SK-N-SH (cell line): ENCODE data around the gene FERMT2. TPM values are rescaled to one million over a fixed set of nuclear protein-coding genes. Genes with fewer than 3 reads are reported as not detected.

ENCODE experiments used
- CTCF ChIA-PET: fragments of 300-600, 350-600 bp; formaldehyde crosslinking; extraction: SDS; loops from one replicate; lab custom pipeline; 2021; lab: Yijun Ruan, JAX
- POLR2A ChIA-PET: fragments of 350-600 bp; sonication (Branson Sonifier 250); formaldehyde crosslinking; extraction: SDS; loops from one replicate; lab custom pipeline; 2020; ENCODE audit warnings: antibody characterized with exemption, inconsistent platforms; lab: Yijun Ruan, JAX
- DNase-seq: peaks from one replicate; pipeline ENCODE4 v3.0.0; 2012
- H2AFZ ChIP-seq: fragments of 200-600 bp; sonication (generic); 2 replicates; pipeline ENCODE4 v1.8.1; 2016; ENCODE audit warnings: antibody characterized with exemption, mild to moderate bottlenecking, low read depth
- H3F3A ChIP-seq: fragments of 200-600 bp; sonication (generic); replicated peaks from 2 replicates; pipeline ENCODE3; 2016; ENCODE audit warnings: antibody characterized with exemption, mild to moderate bottlenecking; ENCODE audit not compliant: insufficient read depth
- H3K27ac ChIP-seq, 2 experiments: fragments of 200-500 bp in 1 of 2; fragments of 200-600 bp in 1 of 2; sonication (Bioruptor generic) in 1 of 2; sonication (generic), shearing (Covaris generic) in 1 of 2; 2 replicates each; pipeline versions ENCODE4 v1.5.1 to v1.6.1; 2014 to 2016; ENCODE audit warnings: low read depth in 2 of 2, inconsistent platforms in 1 of 2, low read length in 1 of 2, mild to moderate bottlenecking in 1 of 2, mixed read lengths in 1 of 2
- H3K27me3 ChIP-seq: fragments of 200-600 bp; sonication (generic), shearing (Covaris generic); 2 replicates; pipeline ENCODE4 v1.6.1; 2016; ENCODE audit warnings: mixed run types; ENCODE audit not compliant: insufficient read depth
- H3K36me3 ChIP-seq, 2 experiments: fragments of 200-500 bp in 1 of 2; fragments of 200-600 bp in 1 of 2; sonication (Bioruptor generic) in 1 of 2; sonication (generic) in 1 of 2; replicated peaks in 1 of 2; 2 replicates each; pipeline versions ENCODE3 to v1.5.1; 2014 to 2016; ENCODE audit warnings: low read length in 1 of 2, mild to moderate bottlenecking in 1 of 2; ENCODE audit not compliant: insufficient read depth in 2 of 2, control insufficient read depth in 1 of 2
- H3K4me1 ChIP-seq, 2 experiments: fragments of 200-500 bp in 1 of 2; fragments of 200-600 bp in 1 of 2; sonication (Bioruptor generic) in 1 of 2; sonication (generic), shearing (Covaris generic) in 1 of 2; 2 replicates each; pipeline versions ENCODE4 v1.5.1 to v1.6.1; 2014 to 2016; ENCODE audit warnings: low read depth in 1 of 2, low read length in 1 of 2, mixed run types in 1 of 2; ENCODE audit not compliant: insufficient read depth in 2 of 2, control insufficient read depth in 1 of 2
- H3K4me2 ChIP-seq: fragments of 200-600 bp; sonication (generic), shearing (Covaris generic); 2 replicates; pipeline ENCODE4 v1.6.1; 2017; ENCODE audit warnings: mixed run types
- H3K4me3 ChIP-seq, 2 experiments: fragments of 200-500 bp in 1 of 2; fragments of 200-600 bp in 1 of 2; sonication (Bioruptor generic) in 1 of 2; sonication (generic), shearing (Covaris generic) in 1 of 2; 2 replicates each; pipeline versions ENCODE4 v1.5.1 to v1.8.1; 2014 to 2016; ENCODE audit warnings: low read depth in 2 of 2, inconsistent platforms in 1 of 2, low read length in 1 of 2, mild to moderate bottlenecking in 1 of 2, mixed read lengths in 1 of 2, moderate library complexity in 1 of 2
- H3K79me2 ChIP-seq: fragments of 200-600 bp; sonication (generic); 2 replicates; pipeline ENCODE4 v1.8.1; 2017; ENCODE audit warnings: mild to moderate bottlenecking; ENCODE audit not compliant: insufficient read depth
- H3K9ac ChIP-seq: fragments of 200-600 bp; sonication (generic); 2 replicates; pipeline ENCODE4 v1.6.1; 2017; ENCODE audit warnings: mixed run types
- H3K9me2 ChIP-seq: fragments of 200-600 bp; sonication (generic); 2 replicates; pipeline ENCODE4 v1.6.1; 2017; ENCODE audit warnings: mixed run types
- H3K9me3 ChIP-seq: fragments of 200-600 bp; sonication (generic); 2 replicates; pipeline ENCODE4 v1.6.1; 2017; ENCODE audit warnings: mixed run types, mild to moderate bottlenecking, moderate library complexity
- H4K20me1 ChIP-seq: fragments of 200-600 bp; sonication (generic); 2 replicates; pipeline ENCODE4 v1.6.1; 2017; ENCODE audit warnings: mild to moderate bottlenecking, mixed run types; ENCODE audit not compliant: insufficient read depth
- FOXM1 ChIP-seq: IDR thresholded peaks from 2 replicates; pipeline ENCODE4 v1.4.0; 2012; ENCODE audit warnings: low read depth, mild to moderate bottlenecking
- IRF3 ChIP-seq: fragments of 150-350 bp; IDR thresholded peaks from 2 replicates; pipeline ENCODE4 v1.6.1; 2016; ENCODE audit warnings: mild to moderate bottlenecking, low read depth, low read length
- JUND ChIP-seq: IDR thresholded peaks from 2 replicates; pipeline ENCODE4 v1.4.0; 2012
- MAX ChIP-seq: IDR thresholded peaks from 2 replicates; pipeline ENCODE4 v1.4.0; 2012; ENCODE audit warnings: low read depth
- MEF2A ChIP-seq: IDR thresholded peaks from 2 replicates; pipeline ENCODE4 v1.4.0; 2012; ENCODE audit warnings: low read depth, borderline replicate concordance
- MXI1 ChIP-seq: IDR thresholded peaks from 2 replicates; pipeline ENCODE4 v1.6.1; 2012; ENCODE audit warnings: mild to moderate bottlenecking, low read depth, low read length, improper control_type of control experiment
- RFX5 ChIP-seq: IDR thresholded peaks from 2 replicates; pipeline ENCODE4 v1.6.1; 2012; ENCODE audit warnings: mild to moderate bottlenecking, improper control_type of control experiment, low read length
- TCF12 ChIP-seq: IDR thresholded peaks from 2 replicates; pipeline ENCODE4 v1.4.0; 2012
- USF1 ChIP-seq: IDR thresholded peaks from 2 replicates; pipeline ENCODE4 v1.4.0; 2012; ENCODE audit warnings: low read depth, borderline replicate concordance
- ZBTB33 ChIP-seq: IDR thresholded peaks from 2 replicates; pipeline ENCODE4 v1.4.0; 2012; ENCODE audit warnings: low read depth, borderline replicate concordance
- WGBS: methylation state at CpG from one replicate; pipeline ENCODE4 v1.1.6; 2017; ENCODE audit warnings: low lambda C conversion rate; 5-methylcytosine and 5-hydroxymethylcytosine counted together
- polyA plus RNA-seq, 3 experiments: library from polyadenylated mRNA; depleted of rRNA; stranded (reverse); fragments of >200 nt; gene quantifications; 2 replicates each; pipeline ENCODE4 v1.2.3, GENCODE V29; 2012

Gene FERMT2
- polyA plus RNA-seq, 1 of the 3 experiments (the other 2 are of a cell fraction), result 40.1 TPM

GRCh38 chr14:52808101-52808500, 142.7 kb downstream of the FERMT2 start:
- H3K27ac ChIP-seq, result no peak overlapping the region
- no peaks in the 10 kb centered on the region for H3K9me2 ChIP-seq
- no peak for DNase-seq
- no peaks in the 10 kb centered on the region for H3K4me1 ChIP-seq
- H3K27me3 ChIP-seq, result no peaks in the 10 kb centered on the region
- H4K20me1 ChIP-seq, result no peaks in the 10 kb centered on the region
- H3K36me3 ChIP-seq, result peaks cover 0 to 3% of the 10 kb centered on the region in 2 experiments
- POLR2A ChIA-PET, result no interaction called here
- TF ChIP-seq FOXM1, result no peak
- no peak for TF ChIP-seq ZBTB33
- TF ChIP-seq USF1, result no peak
- no peak for TF ChIP-seq JUND
- no peak for TF ChIP-seq IRF3
- TF ChIP-seq MEF2A, result no peak
- TF ChIP-seq MAX, result no peak
- TF ChIP-seq RFX5, result no peak
- TF ChIP-seq TCF12, result no peak
- no peak for TF ChIP-seq MXI1
- TF ChIP-seq, all 33 proteins: peak for 0
- Histone ChIP-seq H3K9ac (no peak overlapping the region), H3K4me2 (no peak overlapping the region), H3K79me2 (no peaks in the 10 kb centered on the region), H2AFZ (no peak overlapping the region), H3K9me3 (no peaks in the 10 kb centered on the region), H3F3A (peaks cover 6% of the 10 kb centered on the region), H3K4me3 (no peak overlapping the region)
- CTCF ChIA-PET, result interaction anchor here (0.9 to 1.8 kb wide), 2 partner anchors 15 to 146 kb away, joined by 3 to 6 read pairs; no protein-coding TSS in a partner anchor
- 100% methylated on average over 1 of the region's 1 CpG for WGBS

Other genes starting within 250 kb of the FERMT2 start
- gene PSMC6, start 243.8 kb downstream of the FERMT2 start, polyA plus RNA-seq (2012; rRNA removed), result 37.9 and 59.6 TPM in 2 replicates
- 3.5 and 5.3 TPM in 2 replicates for gene STYX, start 220.9 kb downstream of the FERMT2 start, polyA plus RNA-seq (2012; rRNA removed)
- gene GNPNAT1, start 159.4 kb downstream of the FERMT2 start, polyA plus RNA-seq (2012; rRNA removed), result 15.2 and 18.0 TPM in 2 replicates
- 1.9 and 2.6 TPM in 2 replicates for gene DDHD1, start 202.3 kb upstream of the FERMT2 start, polyA plus RNA-seq (2012; rRNA removed)